B cell (primary cell): Measurements from ENCODE around the gene GLT1D1. TPM values are rescaled to one million over a fixed set of nuclear protein-coding genes. Genes with fewer than 3 reads are reported as not detected.

Source experiments
- ATAC-seq: fragments of 200-7000 bp; cut with Tn5 transposase; one replicate; pipeline ENCODE4 v1.10.0; 2021; ENCODE audit warnings: low read depth, mild to moderate bottlenecking, moderate number of reproducible peaks, moderate library complexity
- CTCF ChIA-PET: fragments of 350-600 bp; sonication (Branson Sonifier 250); formaldehyde crosslinking; loops from one replicate; lab custom pipeline; 2021; ENCODE audit warnings: antibody characterized with exemption, inconsistent platforms; lab: Charles Lee
- POLR2A ChIA-PET: fragments of 350-600 bp; sonication (Branson Sonifier 250); formaldehyde crosslinking; loops from one replicate; lab custom pipeline; 2021; ENCODE audit warnings: antibody characterized with exemption; lab: Charles Lee
- DNase-seq: peaks from one replicate; pipeline ENCODE4 v3.0.0; 2013
- H2AFZ ChIP-seq: 2 replicates; pipeline ENCODE4 v1.6.1; 2012; ENCODE audit warnings: mild to moderate bottlenecking, low read depth, low read length; ENCODE audit not compliant: insufficient read depth, poor library complexity, severe bottlenecking
- H3K27ac ChIP-seq, 2 donors: 1 replicate in 1 of 2; 2 replicates in 1 of 2; pipeline ENCODE4 v1.5.1; 2012 to 2013; ENCODE audit warnings: low read length in 2 of 2, mild to moderate bottlenecking in 2 of 2, moderate library complexity in 1 of 2
- H3K27me3 ChIP-seq, 4 experiments: fragments of 200-600 bp in 1 of 4; sonication (generic) in 1 of 4; replicated peaks in 1 of 4; 1 replicate in 2 of 4; 2 replicates in 2 of 4; pipeline versions ENCODE4 v1.6.1 to v1.7.0; 2013 to 2016; ENCODE audit warnings: low read length in 3 of 4, mild to moderate bottlenecking in 2 of 4, mixed read lengths in 1 of 4, moderate library complexity in 1 of 4; ENCODE audit not compliant: insufficient read depth in 4 of 4, control insufficient read depth in 3 of 4; ENCODE audit errors: control extremely low read depth in 1 of 4
- H3K36me3 ChIP-seq, 2 experiments: replicated peaks in 1 of 2; 1 replicate in 1 of 2; 2 replicates in 1 of 2; pipeline versions ENCODE4 v1.6.1 to v1.7.1; 2013; ENCODE audit warnings: low read length in 1 of 2; ENCODE audit not compliant: insufficient read depth in 2 of 2, control insufficient read depth in 1 of 2; ENCODE audit errors: control extremely low read depth in 1 of 2, extremely low read depth in 1 of 2
- H3K4me1 ChIP-seq, 2 donors: fragments of 200-600 bp in 1 of 2; sonication (generic) in 1 of 2; 1 replicate in 1 of 2; 2 replicates in 1 of 2; pipeline versions ENCODE4 v1.5.1 to v1.6.1; 2013 to 2017; ENCODE audit warnings: low read length in 2 of 2; ENCODE audit not compliant: control insufficient read depth in 2 of 2, insufficient read depth in 2 of 2
- H3K4me2 ChIP-seq: replicated peaks from 2 replicates; pipeline ENCODE3; 2012; ENCODE audit warnings: mild to moderate bottlenecking, low read depth, low read length; ENCODE audit not compliant: poor library complexity, severe bottlenecking
- H3K4me3 ChIP-seq, 5 experiments: fragments of 200-600 bp in 1 of 5; sonication (generic) in 1 of 5; 1 replicate in 3 of 5; 2 replicates in 2 of 5; pipeline versions ENCODE4 v1.5.1 to v1.7.0; 2011 to 2016; ENCODE audit warnings: low read length in 4 of 5, mild to moderate bottlenecking in 4 of 5, low read depth in 2 of 5, control low read depth in 1 of 5, moderate library complexity in 1 of 5; ENCODE audit not compliant: insufficient read depth in 1 of 5; ENCODE audit errors: control extremely low read depth in 1 of 5, extremely low read depth in 1 of 5
- H3K79me2 ChIP-seq: fragments of 200-600 bp; sonication (generic); one replicate; pipeline ENCODE4 v1.6.0; 2016; ENCODE audit warnings: low read length; ENCODE audit not compliant: control insufficient read depth, insufficient read depth
- H3K9ac ChIP-seq: fragments of 200-600 bp; sonication (generic); 2 replicates; pipeline ENCODE4 v1.6.1; 2017; ENCODE audit warnings: mild to moderate bottlenecking, low read length, moderate library complexity
- H3K9me3 ChIP-seq, 3 donors: one replicate each; pipeline versions ENCODE4 v1.6.1 to v1.7.1; 2013; ENCODE audit warnings: low read length in 2 of 3; ENCODE audit not compliant: control insufficient read depth in 2 of 3, insufficient read depth in 1 of 3; ENCODE audit errors: control extremely low read depth in 1 of 3
- H4K20me1 ChIP-seq: 2 replicates; pipeline ENCODE4 v1.6.0; 2012; ENCODE audit warnings: mild to moderate bottlenecking, low read length; ENCODE audit not compliant: insufficient read depth, control insufficient read depth, poor library complexity, severe bottlenecking
- H3K27ac Mint-ChIP-seq: one replicate; pipeline ENCODE4 v1.8.0; 2021; ENCODE audit warnings: mixed read lengths
- H3K27me3 Mint-ChIP-seq: one replicate; pipeline ENCODE4 v1.8.0; 2021; ENCODE audit warnings: mixed read lengths
- H3K4me1 Mint-ChIP-seq: one replicate; pipeline ENCODE4 v1.8.0; 2021; ENCODE audit warnings: mixed read lengths
- H3K4me3 Mint-ChIP-seq: one replicate; pipeline ENCODE4 v1.8.0; 2021; ENCODE audit warnings: mixed read lengths
- H3K9me3 Mint-ChIP-seq: one replicate; pipeline ENCODE4 v1.8.0; 2022; ENCODE audit warnings: mixed read lengths; ENCODE audit not compliant: insufficient read depth
- EZH2 ChIP-seq: IDR thresholded peaks from 2 replicates; pipeline ENCODE4 v1.6.1; 2012; ENCODE audit warnings: borderline replicate concordance, low read depth, mild to moderate bottlenecking, moderate library complexity, low read length; ENCODE audit not compliant: insufficient read depth, poor library complexity, severe bottlenecking
- WGBS: methylation state at CpG from one replicate; pipeline ENCODE4 v1.1.5; 2013; ENCODE audit warnings: missing lambda C conversion rate; ENCODE audit not compliant: insufficient coverage; 5-methylcytosine and 5-hydroxymethylcytosine counted together
- intact Hi-C: fragments of 100-400 bp; cut with micrococcal nuclease; formaldehyde crosslinking; loops from one replicate; pipeline ENCODE4 v1.10.0; 2022
- polyA plus RNA-seq: library from polyadenylated mRNA; depleted of rRNA; stranded (reverse); fragments of >200 nt; gene quantifications from 2 replicates; pipeline ENCODE4 v1.2.3, GENCODE V29; 2012
- total RNA-seq, 2 donors: library from RNA; stranded (reverse); fragments of 120-200 nt in 1 of 2; gene quantifications; 1 replicate in 1 of 2; 2 replicates in 1 of 2; pipeline versions ENCODE4 v1.2.3 to v1.2.4, GENCODE V29; 2013 to 2022
- TF ChIP-seq, protein P1 (sequence below): fragments of 200-600 bp; IDR thresholded peaks from one replicate; pipeline ENCODE4 v1.8.0; 2022; ENCODE audit warnings: antibody characterized with exemption, mild to moderate bottlenecking

GLT1D1 gene
- total and polyA plus RNA-seq, 2 donors (not counting 1 experiment from before 2014, with no cell fraction given), result 0.22 to 0.49 TPM

DNA sequence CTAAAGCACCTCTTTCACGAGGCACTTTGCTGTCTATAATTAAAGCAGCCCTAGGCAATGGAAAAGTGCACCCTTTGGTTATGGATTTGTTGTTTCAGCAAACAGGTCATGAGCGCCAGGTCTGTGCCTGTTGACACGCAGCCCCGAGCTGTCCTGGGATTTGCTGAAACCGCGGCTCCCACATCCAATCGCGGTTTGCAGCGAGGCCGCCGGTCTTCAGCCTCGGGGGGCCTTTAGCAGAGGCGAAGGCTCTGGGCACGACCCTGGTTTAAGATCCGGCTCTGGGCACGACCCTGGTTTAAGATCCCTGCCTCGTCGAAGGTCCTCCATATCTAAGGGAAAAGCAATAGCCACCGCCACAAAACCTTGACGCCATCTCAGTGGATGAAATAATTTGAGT lies 79.2 kb downstream of the GLT1D1 start:
- ATAC-seq (no peak), DNase-seq (no peak)
- Histone ChIP-seq H3K4me2 (no peak overlapping the region), H3K79me2 (no peaks in the 10 kb centered on the region), H3K4me3 (no peak overlapping the region), H3K9ac (no peak overlapping the region), H3K27ac (no peak overlapping the region), H4K20me1 (no peaks in the 10 kb centered on the region), H3K4me1 (no peaks in the 10 kb centered on the region), H3K27me3 (no peaks in the 10 kb centered on the region), H3K9me3 (peaks cover 0 to 4% (median 0%) of the 10 kb centered on the region in 3 donors), H3K36me3 (no peaks in the 10 kb centered on the region), H2AFZ (no peak overlapping the region)
- WGBS, result 76% methylated on average over 18 of the region's 20 CpGs
- H3K4me3 Mint-ChIP-seq, result no peak overlapping the region
- TF ChIP-seq, protein P1, sequence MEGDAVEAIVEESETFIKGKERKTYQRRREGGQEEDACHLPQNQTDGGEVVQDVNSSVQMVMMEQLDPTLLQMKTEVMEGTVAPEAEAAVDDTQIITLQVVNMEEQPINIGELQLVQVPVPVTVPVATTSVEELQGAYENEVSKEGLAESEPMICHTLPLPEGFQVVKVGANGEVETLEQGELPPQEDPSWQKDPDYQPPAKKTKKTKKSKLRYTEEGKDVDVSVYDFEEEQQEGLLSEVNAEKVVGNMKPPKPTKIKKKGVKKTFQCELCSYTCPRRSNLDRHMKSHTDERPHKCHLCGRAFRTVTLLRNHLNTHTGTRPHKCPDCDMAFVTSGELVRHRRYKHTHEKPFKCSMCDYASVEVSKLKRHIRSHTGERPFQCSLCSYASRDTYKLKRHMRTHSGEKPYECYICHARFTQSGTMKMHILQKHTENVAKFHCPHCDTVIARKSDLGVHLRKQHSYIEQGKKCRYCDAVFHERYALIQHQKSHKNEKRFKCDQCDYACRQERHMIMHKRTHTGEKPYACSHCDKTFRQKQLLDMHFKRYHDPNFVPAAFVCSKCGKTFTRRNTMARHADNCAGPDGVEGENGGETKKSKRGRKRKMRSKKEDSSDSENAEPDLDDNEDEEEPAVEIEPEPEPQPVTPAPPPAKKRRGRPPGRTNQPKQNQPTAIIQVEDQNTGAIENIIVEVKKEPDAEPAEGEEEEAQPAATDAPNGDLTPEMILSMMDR, result no peak
- no peak for TF ChIP-seq EZH2
- ChIA-PET CTCF (no interaction called here), POLR2A (no interaction called here)
- no peaks in the 10 kb centered on the region for H3K4me1 Mint-ChIP-seq
- H3K9me3 Mint-ChIP-seq, result no peaks in the 10 kb centered on the region
- H3K27ac Mint-ChIP-seq, result no peak overlapping the region
- intact Hi-C loops, result no loop called here
- H3K27me3 Mint-ChIP-seq, result no peaks in the 10 kb centered on the region

DNA sequence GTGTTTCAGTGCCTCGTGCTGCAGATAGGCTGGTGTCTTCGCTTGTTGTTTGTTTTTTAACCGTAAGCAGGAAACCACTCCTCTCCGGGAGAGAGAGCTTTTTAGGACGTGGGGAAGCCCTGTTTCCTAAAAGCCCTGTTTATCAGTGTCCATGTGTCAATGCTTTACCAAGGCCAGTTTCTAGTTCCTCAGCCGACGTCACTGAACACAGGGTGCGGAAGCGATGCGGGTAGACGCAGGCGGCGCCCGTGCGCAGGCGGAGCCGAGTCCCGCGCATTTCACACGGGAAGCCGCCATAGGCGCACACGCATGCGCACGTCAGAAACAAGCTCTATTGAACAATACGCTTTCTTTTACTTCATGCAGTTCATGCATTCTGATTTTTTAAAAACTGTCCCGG lies 79.8 kb downstream of the GLT1D1 start:
- intact Hi-C loops, result no loop called here
- CTCF ChIA-PET, result interaction anchor here (1.1 kb wide), 1 partner anchor 26 kb away, joined by 3 read pairs; no protein-coding TSS in a partner anchor
- H3K27me3 ChIP-seq, result no peaks in the 10 kb centered on the region
- no peaks in the 10 kb centered on the region for H4K20me1 ChIP-seq
- peaks cover 4% of the 10 kb centered on the region for H3K27me3 Mint-ChIP-seq
- no peaks in the 10 kb centered on the region for H3K36me3 ChIP-seq
- no peaks in the 10 kb centered on the region for H3K79me2 ChIP-seq
- no peak overlapping the region for H2AFZ ChIP-seq
- TF ChIP-seq, protein P1, result no peak
- TF ChIP-seq EZH2, result no peak
- H3K4me3 Mint-ChIP-seq, result no peak overlapping the region
- 77% methylated on average over 18 of the region's 27 CpGs for whole genome bisulfite sequencing
- DNase-seq (no peak), ATAC-seq (no peak)
- H3K4me1 ChIP-seq, result no peaks in the 10 kb centered on the region
- H3K27ac ChIP-seq, result no peak overlapping the region
- H3K9me3 Mint-ChIP-seq, result peaks cover 4% of the 10 kb centered on the region
- H3K4me1 Mint-ChIP-seq, result no peaks in the 10 kb centered on the region
- no peak overlapping the region for H3K9ac ChIP-seq
- H3K9me3 ChIP-seq, result peaks cover 0 to 4% (median 0%) of the 10 kb centered on the region in 3 donors
- H3K4me2 ChIP-seq, result no peak overlapping the region
- H3K27ac Mint-ChIP-seq, result no peak overlapping the region
- H3K4me3 ChIP-seq, result no peak overlapping the region
- POLR2A ChIA-PET, result no interaction called here
